K562 (cell line): Measurements from ENCODE around the gene TMEM33. TPM values are rescaled to one million over a fixed set of nuclear protein-coding genes. Genes with fewer than 3 reads are reported as not detected.

Experiments used
- ATAC-seq: fragments of 200-7000 bp; cut with Tn5 transposase; 3 replicates; pipeline ENCODE4 v1.9.1; 2020; ENCODE audit warnings: moderate library complexity
- BruUV-seq: library from RNA; stranded (reverse); fragments of 400-500 nt; replicated peaks from 2 replicates; lab custom pipeline; 2021; lab: Mats Ljungman, UMichigan
- CTCF ChIA-PET: fragments of 300-600 bp; formaldehyde crosslinking; extraction: SDS; loops from one replicate; lab custom pipeline; 2021; ENCODE audit warnings: low intra/inter-chr PET ratio; lab: Yijun Ruan, JAX
- POLR2A ChIA-PET: fragments of 300-600, 350-650 bp; sonication (Branson Sonifier 250); formaldehyde crosslinking; extraction: SDS; loops from one replicate; lab custom pipeline; 2021; ENCODE audit warnings: antibody characterized with exemption, inconsistent platforms; lab: Yijun Ruan, JAX
- DNase-seq, 4 experiments: peaks; one replicate each; pipeline versions ENCODE4 v3.0.0 to v3.0.0-alpha.2; 2011 to 2018; ENCODE audit warnings: low spot score in 3 of 4, mixed read lengths in 3 of 4; ENCODE audit errors: extremely low read depth in 1 of 4
- FAIRE-seq: peaks from 2 replicates; lab custom pipeline; 2011; peaks lifted over from hg19 to GRCh38; lab: Jason Lieb, UNC
- H2AFZ ChIP-seq: 2 replicates; pipeline ENCODE4 v1.6.0; 2011; ENCODE audit warnings: low read depth, low read length, control low read depth, inconsistent platforms
- H3K27ac ChIP-seq: fragments of 200-600 bp; 3 replicates; pipeline ENCODE4 v1.8.0; 2011; ENCODE audit warnings: low read depth, mild to moderate bottlenecking, control low read depth, inconsistent platforms, low read length, moderate library complexity, mixed read lengths; ENCODE audit errors: extremely low read depth
- H3K27me3 ChIP-seq, 2 experiments: fragments of 300-600 bp in 1 of 2; 2 replicates in 1 of 2; 3 replicates in 1 of 2; pipeline versions ENCODE4 v1.6.0 to v1.8.0; 2011; ENCODE audit warnings: inconsistent platforms in 2 of 2, low read length in 2 of 2, mild to moderate bottlenecking in 1 of 2, mixed read lengths in 1 of 2, moderate library complexity in 1 of 2; ENCODE audit not compliant: control insufficient read depth in 2 of 2, insufficient read depth in 2 of 2
- H3K36me3 ChIP-seq: fragments of 300-600 bp; 3 replicates; pipeline ENCODE4 v1.8.0; 2011; ENCODE audit warnings: mild to moderate bottlenecking, low read length, inconsistent platforms; ENCODE audit not compliant: control insufficient read depth, insufficient read depth
- H3K4me1 ChIP-seq, 2 experiments: fragments of 200-600 bp in 1 of 2; replicated peaks in 1 of 2; 2 replicates in 1 of 2; 3 replicates in 1 of 2; pipeline versions ENCODE4 v1.5.1 to v1.8.0; 2011; ENCODE audit warnings: inconsistent platforms in 2 of 2, low read length in 2 of 2, mild to moderate bottlenecking in 1 of 2, mixed read lengths in 1 of 2, moderate library complexity in 1 of 2; ENCODE audit not compliant: control insufficient read depth in 2 of 2, insufficient read depth in 2 of 2
- H3K4me2 ChIP-seq: 2 replicates; pipeline ENCODE4 v1.6.1; 2011; ENCODE audit warnings: low read length, control low read depth, inconsistent platforms, mixed read lengths; ENCODE audit not compliant: insufficient read depth
- H3K4me3 ChIP-seq: fragments of 200-600 bp; sonication (generic), shearing (Covaris generic); 2 replicates; pipeline ENCODE4 v1.5.1; 2016; ENCODE audit warnings: control low read depth, inconsistent platforms
- H3K79me2 ChIP-seq: fragments of 200-600 bp; 3 replicates; pipeline ENCODE4 v1.8.0; 2011; ENCODE audit warnings: low read length, inconsistent platforms; ENCODE audit not compliant: control insufficient read depth, insufficient read depth
- H3K9ac ChIP-seq, 2 experiments: 2 replicates each; pipeline versions ENCODE4 v1.6.0 to v1.6.1; 2011; ENCODE audit warnings: low read depth in 2 of 2, low read length in 2 of 2, control low read depth in 1 of 2, inconsistent platforms in 1 of 2, mild to moderate bottlenecking in 1 of 2, mixed read lengths in 1 of 2; ENCODE audit not compliant: insufficient read depth in 1 of 2
- H3K9me1 ChIP-seq: one replicate; pipeline ENCODE4 v1.6.0; 2011; ENCODE audit warnings: inconsistent platforms, mild to moderate bottlenecking, low read length, moderate library complexity; ENCODE audit not compliant: control insufficient read depth, insufficient read depth
- H3K9me3 ChIP-seq: replicated peaks from 2 replicates; pipeline ENCODE4 v1.5.1; 2011; ENCODE audit warnings: low read depth, low read length, inconsistent platforms; ENCODE audit not compliant: control insufficient read depth, insufficient read depth
- H4K20me1 ChIP-seq: replicated peaks from 2 replicates; pipeline ENCODE4 v1.6.1; 2011; ENCODE audit warnings: low read length, inconsistent platforms, mixed read lengths; ENCODE audit not compliant: control insufficient read depth, insufficient read depth
- CHD4 ChIP-seq: fragments of 200-600 bp; sonication (generic); IDR thresholded peaks from 3 replicates; pipeline ENCODE4 v1.6.1; 2012; ENCODE audit warnings: low read depth, mild to moderate bottlenecking, mixed read lengths, low read length, inconsistent platforms; ENCODE audit not compliant: insufficient read depth, insufficient replicate concordance, poor library complexity, severe bottlenecking
- EP300 ChIP-seq: IDR thresholded peaks from 2 replicates; pipeline ENCODE4 v1.6.1; 2012; ENCODE audit warnings: low read length, improper control_type of control experiment
- HDGF ChIP-seq: fragments of 450-650 bp; IDR thresholded peaks from 2 replicates; pipeline ENCODE4 v1.6.1; 2016
- IFI16 ChIP-seq: fragments of 250-450 bp; sonication (Bioruptor Pico); IDR thresholded peaks from 2 replicates; pipeline ENCODE4 v2.1.2; 2022; ENCODE audit warnings: mild to moderate bottlenecking, inconsistent platforms
- MBD2 ChIP-seq: sonication (generic); IDR thresholded peaks from 2 replicates; pipeline ENCODE4 v1.6.1; 2016; ENCODE audit warnings: low read depth, borderline replicate concordance
- MTA1 ChIP-seq: fragments of 450-650 bp; IDR thresholded peaks from 2 replicates; pipeline ENCODE4 v1.6.1; 2017; ENCODE audit warnings: borderline replicate concordance
- NFXL1 ChIP-seq: fragments of 450-650 bp; formaldehyde crosslinking; IDR thresholded peaks from 2 replicates; pipeline ENCODE4 v1.4.0; 2021; ENCODE audit warnings: mild to moderate bottlenecking
- SNIP1 ChIP-seq: fragments of 450-650 bp; IDR thresholded peaks from 2 replicates; pipeline ENCODE4 v1.7.1; 2017; ENCODE audit warnings: low read depth, mild to moderate bottlenecking
- TEAD1 ChIP-seq, 2 experiments: fragments of 450-650 bp in 1 of 2; sonication (generic) in 1 of 2; formaldehyde crosslinking; IDR thresholded peaks; 2 replicates each; pipeline versions ENCODE4 v1.4.0 to v1.8.0; 2020 to 2022; ENCODE audit warnings: mild to moderate bottlenecking in 2 of 2, missing genetic modification reagents in 1 of 2
- TRIM28 ChIP-seq: fragments of 450-650 bp; IDR thresholded peaks from 2 replicates; pipeline ENCODE4 v1.6.1; 2017
- YBX1 ChIP-seq: fragments of 450-650 bp; IDR thresholded peaks from 2 replicates; pipeline ENCODE4 v1.7.1; 2016; ENCODE audit warnings: mild to moderate bottlenecking
- ZNF165 ChIP-seq: fragments of 250-450 bp; sonication (Bioruptor Pico); IDR thresholded peaks from 2 replicates; pipeline ENCODE4 v1.4.0; 2020; ENCODE audit warnings: borderline replicate concordance
- ZNF282 ChIP-seq: sonication (generic); formaldehyde crosslinking; IDR thresholded peaks from 2 replicates; pipeline ENCODE4 v1.8.1; 2023; ENCODE audit warnings: missing genetic modification reagents
- WGBS: fragments of 100-300 bp; shearing (Covaris generic); methylation state at CpG from one replicate; pipeline ENCODE4 v1.1.6; 2016; ENCODE audit warnings: low coverage, mixed read lengths; ENCODE audit not compliant: insufficient coverage; ENCODE audit errors: missing lambda C conversion rate; 5-methylcytosine and 5-hydroxymethylcytosine counted together
- in situ Hi-C: fragments of 300-500 bp; cut with MboI; formaldehyde crosslinking; loops from 4 replicates; pipeline ENCODE4 v1.15.0; 2018; ENCODE audit warnings: inconsistent platforms, mixed read lengths
- intact Hi-C: fragments of 100-400 bp; cut with micrococcal nuclease; formaldehyde crosslinking; loops from 2 replicates; pipeline ENCODE4 v1.14.2; 2022
- polyA plus RNA-seq, 8 experiments: library from polyadenylated mRNA; depleted of rRNA in 4 of 8; stranded (reverse) in 5 of 8; unstranded in 3 of 8; fragments of >200 nt; fragmentation: Nextera tagmentation in 2 of 8; fragmentation: Illumina TruSeq in 1 of 8; extraction: Ambion mirVana in 2 of 8; extraction: Trizol in 1 of 8; gene quantifications; 2 replicates each; pipeline versions ENCODE4 v1.2.1 to v1.2.3, GENCODE V29; 2011 to 2014; ENCODE audit warnings: inconsistent platforms in 1 of 8, missing spikeins in 1 of 8
- total RNA-seq, 7 experiments: library from RNA; depleted of rRNA in 6 of 7; stranded (reverse); fragments of >200 nt in 6 of 7; fragmentation: Illumina TruSeq in 2 of 7; extraction: Trizol in 2 of 7; gene quantifications; 2 replicates each; pipeline versions ENCODE4 v1.2.1 to v1.2.3, GENCODE V29; 2011 to 2021; ENCODE audit warnings: low replicate concordance in 1 of 7
- TF ChIP-seq, protein P1 (sequence below): IDR thresholded peaks from 2 replicates; pipeline ENCODE4 v1.6.1; 2011; ENCODE audit warnings: borderline replicate concordance, low read depth, mild to moderate bottlenecking, moderate library complexity, low read length; ENCODE audit not compliant: insufficient read depth, poor library complexity, severe bottlenecking
- TF ChIP-seq, protein P2 (sequence below): sonication (generic); formaldehyde crosslinking; IDR thresholded peaks from 2 replicates; pipeline ENCODE4 v1.8.1; 2023; ENCODE audit warnings: mild to moderate bottlenecking, missing genetic modification reagents

TMEM33 gene
- total and polyA plus RNA-seq, 9 of the 15 experiments (the other 6 are each of a cell fraction or from before 2014, with no cell fraction given): 16.8 to 85.9 (median 67.9) TPM

DNA sequence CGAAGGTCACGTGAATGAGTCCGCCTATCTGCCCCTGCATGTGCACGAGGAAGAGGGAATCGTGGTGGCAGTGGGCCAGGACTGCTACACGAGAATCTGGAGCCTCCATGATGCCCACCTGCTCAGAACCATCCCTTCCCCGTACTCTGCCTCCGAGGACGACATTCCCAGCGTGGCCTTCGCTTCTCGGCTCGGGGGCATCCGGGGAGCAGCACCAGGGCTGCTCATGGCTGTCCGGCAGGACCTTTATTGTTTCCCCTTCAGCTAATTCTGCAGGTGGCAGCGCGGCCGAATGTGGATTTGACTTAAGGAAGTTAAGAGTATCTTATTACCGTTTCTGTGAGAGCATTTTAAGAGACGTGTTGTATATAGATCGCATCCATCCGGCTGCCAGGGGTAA is 47.5 kb downstream of the TMEM33 start:
- DNase-seq (no peak), ATAC-seq (no peak), FAIRE-seq (no peak)
- intact Hi-C loops (no loop called here), in situ Hi-C loops (no loop called here)
- BruUV-seq: no TSS peak
- Histone ChIP-seq H2AFZ (no peak overlapping the region), H4K20me1 (no peaks in the 10 kb centered on the region), H3K9me1 (no peaks in the 10 kb centered on the region), H3K9ac (no peak overlapping the region), H3K4me3 (no peak overlapping the region), H3K27ac (no peak overlapping the region), H3K79me2 (no peaks in the 10 kb centered on the region), H3K4me1 (no peaks in the 10 kb centered on the region), H3K27me3 (no peaks in the 10 kb centered on the region), H3K9me3 (peaks cover 2% of the 10 kb centered on the region; the same call in 1 of the 2 replicates), H3K36me3 (no peaks in the 10 kb centered on the region), H3K4me2 (no peak overlapping the region)
- no peak for TF ChIP-seq ZNF165
- no peak for TF ChIP-seq CHD4
- no peak for TF ChIP-seq TEAD1 (CRISPR knock-in tag; IDR thresholded peaks at IDR 0.05)
- TF ChIP-seq, protein P1, sequence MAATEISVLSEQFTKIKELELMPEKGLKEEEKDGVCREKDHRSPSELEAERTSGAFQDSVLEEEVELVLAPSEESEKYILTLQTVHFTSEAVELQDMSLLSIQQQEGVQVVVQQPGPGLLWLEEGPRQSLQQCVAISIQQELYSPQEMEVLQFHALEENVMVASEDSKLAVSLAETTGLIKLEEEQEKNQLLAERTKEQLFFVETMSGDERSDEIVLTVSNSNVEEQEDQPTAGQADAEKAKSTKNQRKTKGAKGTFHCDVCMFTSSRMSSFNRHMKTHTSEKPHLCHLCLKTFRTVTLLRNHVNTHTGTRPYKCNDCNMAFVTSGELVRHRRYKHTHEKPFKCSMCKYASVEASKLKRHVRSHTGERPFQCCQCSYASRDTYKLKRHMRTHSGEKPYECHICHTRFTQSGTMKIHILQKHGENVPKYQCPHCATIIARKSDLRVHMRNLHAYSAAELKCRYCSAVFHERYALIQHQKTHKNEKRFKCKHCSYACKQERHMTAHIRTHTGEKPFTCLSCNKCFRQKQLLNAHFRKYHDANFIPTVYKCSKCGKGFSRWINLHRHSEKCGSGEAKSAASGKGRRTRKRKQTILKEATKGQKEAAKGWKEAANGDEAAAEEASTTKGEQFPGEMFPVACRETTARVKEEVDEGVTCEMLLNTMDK: no peak
- TF ChIP-seq NFXL1: no peak
- no peak for TF ChIP-seq ZNF282 (CRISPR knock-in tag)
- no peak for TF ChIP-seq SNIP1
- no peak for TF ChIP-seq HDGF
- no peak for TF ChIP-seq MBD2
- TF ChIP-seq TRIM28: no peak
- TF ChIP-seq, protein P2, sequence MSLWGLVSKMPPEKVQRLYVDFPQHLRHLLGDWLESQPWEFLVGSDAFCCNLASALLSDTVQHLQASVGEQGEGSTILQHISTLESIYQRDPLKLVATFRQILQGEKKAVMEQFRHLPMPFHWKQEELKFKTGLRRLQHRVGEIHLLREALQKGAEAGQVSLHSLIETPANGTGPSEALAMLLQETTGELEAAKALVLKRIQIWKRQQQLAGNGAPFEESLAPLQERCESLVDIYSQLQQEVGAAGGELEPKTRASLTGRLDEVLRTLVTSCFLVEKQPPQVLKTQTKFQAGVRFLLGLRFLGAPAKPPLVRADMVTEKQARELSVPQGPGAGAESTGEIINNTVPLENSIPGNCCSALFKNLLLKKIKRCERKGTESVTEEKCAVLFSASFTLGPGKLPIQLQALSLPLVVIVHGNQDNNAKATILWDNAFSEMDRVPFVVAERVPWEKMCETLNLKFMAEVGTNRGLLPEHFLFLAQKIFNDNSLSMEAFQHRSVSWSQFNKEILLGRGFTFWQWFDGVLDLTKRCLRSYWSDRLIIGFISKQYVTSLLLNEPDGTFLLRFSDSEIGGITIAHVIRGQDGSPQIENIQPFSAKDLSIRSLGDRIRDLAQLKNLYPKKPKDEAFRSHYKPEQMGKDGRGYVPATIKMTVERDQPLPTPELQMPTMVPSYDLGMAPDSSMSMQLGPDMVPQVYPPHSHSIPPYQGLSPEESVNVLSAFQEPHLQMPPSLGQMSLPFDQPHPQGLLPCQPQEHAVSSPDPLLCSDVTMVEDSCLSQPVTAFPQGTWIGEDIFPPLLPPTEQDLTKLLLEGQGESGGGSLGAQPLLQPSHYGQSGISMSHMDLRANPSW: no peak
- no peak for TF ChIP-seq EP300
- TF ChIP-seq MTA1: no peak
- no peak for TF ChIP-seq IFI16 (CRISPR knock-in tag)
- TF ChIP-seq YBX1: no peak
- POLR2A ChIA-PET: no interaction called here
- CTCF ChIA-PET: no interaction called here
- 70% methylated on average over 22 of the region's 22 CpGs for WGBS
